Panc1 (cell line): Measurements from ENCODE around the gene PARP15.

Source experiments
- CTCF ChIP-seq: fragments of 450-650 bp; IDR thresholded peaks from 2 replicates; pipeline ENCODE4 v1.5.1; 2017; ENCODE audit warnings: mild to moderate bottlenecking
- TF ChIP-seq, protein P1 (sequence below), 2 experiments: IDR thresholded peaks; 2 replicates each; pipeline ENCODE4 v1.6.1; 2011 to 2012; ENCODE audit warnings: low read depth in 2 of 2, control low read depth in 1 of 2, low read length in 1 of 2, mild to moderate bottlenecking in 1 of 2, moderate library complexity in 1 of 2; ENCODE audit not compliant: insufficient read depth in 1 of 2

- no peak for TF ChIP-seq CTCF
- TF ChIP-seq, protein P1, sequence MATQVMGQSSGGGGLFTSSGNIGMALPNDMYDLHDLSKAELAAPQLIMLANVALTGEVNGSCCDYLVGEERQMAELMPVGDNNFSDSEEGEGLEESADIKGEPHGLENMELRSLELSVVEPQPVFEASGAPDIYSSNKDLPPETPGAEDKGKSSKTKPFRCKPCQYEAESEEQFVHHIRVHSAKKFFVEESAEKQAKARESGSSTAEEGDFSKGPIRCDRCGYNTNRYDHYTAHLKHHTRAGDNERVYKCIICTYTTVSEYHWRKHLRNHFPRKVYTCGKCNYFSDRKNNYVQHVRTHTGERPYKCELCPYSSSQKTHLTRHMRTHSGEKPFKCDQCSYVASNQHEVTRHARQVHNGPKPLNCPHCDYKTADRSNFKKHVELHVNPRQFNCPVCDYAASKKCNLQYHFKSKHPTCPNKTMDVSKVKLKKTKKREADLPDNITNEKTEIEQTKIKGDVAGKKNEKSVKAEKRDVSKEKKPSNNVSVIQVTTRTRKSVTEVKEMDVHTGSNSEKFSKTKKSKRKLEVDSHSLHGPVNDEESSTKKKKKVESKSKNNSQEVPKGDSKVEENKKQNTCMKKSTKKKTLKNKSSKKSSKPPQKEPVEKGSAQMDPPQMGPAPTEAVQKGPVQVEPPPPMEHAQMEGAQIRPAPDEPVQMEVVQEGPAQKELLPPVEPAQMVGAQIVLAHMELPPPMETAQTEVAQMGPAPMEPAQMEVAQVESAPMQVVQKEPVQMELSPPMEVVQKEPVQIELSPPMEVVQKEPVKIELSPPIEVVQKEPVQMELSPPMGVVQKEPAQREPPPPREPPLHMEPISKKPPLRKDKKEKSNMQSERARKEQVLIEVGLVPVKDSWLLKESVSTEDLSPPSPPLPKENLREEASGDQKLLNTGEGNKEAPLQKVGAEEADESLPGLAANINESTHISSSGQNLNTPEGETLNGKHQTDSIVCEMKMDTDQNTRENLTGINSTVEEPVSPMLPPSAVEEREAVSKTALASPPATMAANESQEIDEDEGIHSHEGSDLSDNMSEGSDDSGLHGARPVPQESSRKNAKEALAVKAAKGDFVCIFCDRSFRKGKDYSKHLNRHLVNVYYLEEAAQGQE (IDR thresholded peaks at IDR 0.05; ENCODE audit: insufficient read depth in 1 of 2, low read depth in 2 of 2, low read length in 1 of 2) = no peak
These were observed 4.5 kb upstream of the PARP15 start for GRCh38 chr3:122572940-122573412.
